MCF 10A (cell line): ENCODE data around the gene LHX4. TPM values are rescaled to one million over a fixed set of nuclear protein-coding genes. Genes with fewer than 3 reads are reported as not detected.

Source experiments
- BruUV-seq: library from RNA; stranded (reverse); fragments of 400-500 nt; replicated peaks from 2 replicates; lab custom pipeline; 2021; lab: Mats Ljungman, UMichigan
- CTCF ChIA-PET: fragments of 300-600 bp; sonication (Branson Sonifier 250); formaldehyde crosslinking; extraction: SDS; loops from one replicate; lab custom pipeline; 2021; ENCODE audit warnings: antibody characterized with exemption, inconsistent platforms; lab: Yijun Ruan, JAX
- POLR2A ChIA-PET: fragments of 300-600, 350-650 bp; sonication (Branson Sonifier 250); formaldehyde crosslinking; extraction: SDS; loops from one replicate; lab custom pipeline; 2020; ENCODE audit warnings: antibody characterized with exemption, inconsistent platforms; lab: Yijun Ruan, JAX
- DNase-seq: peaks from one replicate; pipeline ENCODE4 v3.0.0-alpha.2; 2018; ENCODE audit not compliant: unreplicated experiment
- H3K27ac Mint-ChIP-seq: one replicate; pipeline ENCODE4 v1.8.0; 2022; ENCODE audit warnings: mild to moderate bottlenecking, low read depth, mixed read lengths; ENCODE audit not compliant: unreplicated experiment
- H3K27me3 Mint-ChIP-seq: one replicate; pipeline ENCODE4 v1.8.0; 2022; ENCODE audit warnings: mixed read lengths; ENCODE audit not compliant: insufficient read depth, unreplicated experiment
- H3K36me3 Mint-ChIP-seq: one replicate; pipeline ENCODE4 v1.8.0; 2022; ENCODE audit warnings: mild to moderate bottlenecking, moderate library complexity, mixed read lengths; ENCODE audit not compliant: insufficient read depth, unreplicated experiment
- H3K4me1 Mint-ChIP-seq: one replicate; pipeline ENCODE4 v1.8.0; 2022; ENCODE audit warnings: mixed read lengths; ENCODE audit not compliant: insufficient read depth, unreplicated experiment
- H3K4me3 Mint-ChIP-seq: one replicate; pipeline ENCODE4 v1.8.0; 2022; ENCODE audit warnings: mild to moderate bottlenecking, moderate library complexity, mixed read lengths; ENCODE audit not compliant: unreplicated experiment
- H3K9me3 Mint-ChIP-seq: one replicate; pipeline ENCODE4 v1.8.0; 2022; ENCODE audit warnings: mixed read lengths; ENCODE audit not compliant: unreplicated experiment
- intact Hi-C: fragments of 100-400 bp; cut with micrococcal nuclease; formaldehyde crosslinking; loops from 2 replicates; pipeline ENCODE4 v1.14.1; 2022
- total RNA-seq: library from RNA; stranded (reverse); gene quantifications from 2 replicates; pipeline ENCODE4 v1.2.3, GENCODE V29; 2022
- TF ChIP-seq, protein P1 (sequence below): fragments of 200-600 bp; IDR thresholded peaks from one replicate; pipeline ENCODE4 v1.8.0; 2022; ENCODE audit warnings: antibody characterized with exemption, mild to moderate bottlenecking; ENCODE audit not compliant: unreplicated experiment

Gene LHX4
- total RNA-seq, 1 experiment from 2014 or later = not detected

DNA sequence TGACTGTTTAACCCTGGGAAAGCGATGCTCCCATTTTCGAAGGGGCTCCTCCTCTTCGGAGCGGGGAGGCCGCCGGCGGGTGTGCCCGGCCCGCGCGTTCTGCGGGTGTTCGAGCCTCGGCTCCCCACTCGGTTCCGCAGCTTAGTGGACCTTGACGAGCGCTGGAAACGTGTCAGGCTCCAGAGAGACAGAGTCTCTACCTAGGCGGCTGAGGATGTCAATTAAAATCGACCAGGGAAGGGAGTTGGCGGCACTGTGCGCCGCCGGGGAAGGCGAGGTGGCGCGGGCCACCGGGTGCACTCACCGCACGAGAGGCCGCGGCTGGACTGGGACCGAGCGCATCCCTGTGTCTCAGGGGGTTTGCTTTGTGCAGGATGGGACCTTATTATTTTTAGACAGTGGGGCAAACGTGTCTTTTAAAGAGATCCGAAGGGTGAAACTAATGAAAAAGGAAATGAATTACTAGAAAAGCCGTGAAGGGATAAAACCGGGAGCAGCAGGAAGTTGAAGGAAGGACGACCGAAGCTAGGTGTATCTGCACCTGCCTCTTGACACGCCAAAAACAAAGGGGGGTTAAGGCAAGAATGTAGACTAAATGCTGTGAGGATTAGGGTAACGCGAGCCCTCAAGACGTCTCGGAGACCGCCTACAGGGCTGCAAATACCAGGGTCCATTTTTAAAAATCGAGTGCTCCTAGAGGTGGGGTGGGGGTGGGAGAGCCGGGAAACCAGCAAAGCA, 5.6 kb downstream of the LHX4 start:
- no peaks in the 10 kb centered on the region for H3K9me3 Mint-ChIP-seq
- no TSS peak for BruUV-seq
- TF ChIP-seq, protein P1, sequence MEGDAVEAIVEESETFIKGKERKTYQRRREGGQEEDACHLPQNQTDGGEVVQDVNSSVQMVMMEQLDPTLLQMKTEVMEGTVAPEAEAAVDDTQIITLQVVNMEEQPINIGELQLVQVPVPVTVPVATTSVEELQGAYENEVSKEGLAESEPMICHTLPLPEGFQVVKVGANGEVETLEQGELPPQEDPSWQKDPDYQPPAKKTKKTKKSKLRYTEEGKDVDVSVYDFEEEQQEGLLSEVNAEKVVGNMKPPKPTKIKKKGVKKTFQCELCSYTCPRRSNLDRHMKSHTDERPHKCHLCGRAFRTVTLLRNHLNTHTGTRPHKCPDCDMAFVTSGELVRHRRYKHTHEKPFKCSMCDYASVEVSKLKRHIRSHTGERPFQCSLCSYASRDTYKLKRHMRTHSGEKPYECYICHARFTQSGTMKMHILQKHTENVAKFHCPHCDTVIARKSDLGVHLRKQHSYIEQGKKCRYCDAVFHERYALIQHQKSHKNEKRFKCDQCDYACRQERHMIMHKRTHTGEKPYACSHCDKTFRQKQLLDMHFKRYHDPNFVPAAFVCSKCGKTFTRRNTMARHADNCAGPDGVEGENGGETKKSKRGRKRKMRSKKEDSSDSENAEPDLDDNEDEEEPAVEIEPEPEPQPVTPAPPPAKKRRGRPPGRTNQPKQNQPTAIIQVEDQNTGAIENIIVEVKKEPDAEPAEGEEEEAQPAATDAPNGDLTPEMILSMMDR = no peak
- POLR2A ChIA-PET = interaction anchor here (0.7 kb wide), 1 partner anchor 25 kb away, joined by 5 read pairs; no protein-coding TSS in a partner anchor
- H3K36me3 Mint-ChIP-seq = no peaks in the 10 kb centered on the region
- DNase-seq = no peak
- CTCF ChIA-PET = interaction anchor here (0.6 to 1.1 kb wide), 2 partner anchors 9 to 67 kb away, joined by 3 read pairs; no protein-coding TSS in a partner anchor
- H3K27ac Mint-ChIP-seq = no peak overlapping the region
- intact Hi-C loops = loop anchor here (5.0 kb wide), 1 partner anchor 48 kb away; no protein-coding TSS in a partner anchor
- peaks cover 94% of the 10 kb centered on the region for H3K27me3 Mint-ChIP-seq
- H3K4me3 Mint-ChIP-seq = no peak overlapping the region
- no peaks in the 10 kb centered on the region for H3K4me1 Mint-ChIP-seq

DNA sequence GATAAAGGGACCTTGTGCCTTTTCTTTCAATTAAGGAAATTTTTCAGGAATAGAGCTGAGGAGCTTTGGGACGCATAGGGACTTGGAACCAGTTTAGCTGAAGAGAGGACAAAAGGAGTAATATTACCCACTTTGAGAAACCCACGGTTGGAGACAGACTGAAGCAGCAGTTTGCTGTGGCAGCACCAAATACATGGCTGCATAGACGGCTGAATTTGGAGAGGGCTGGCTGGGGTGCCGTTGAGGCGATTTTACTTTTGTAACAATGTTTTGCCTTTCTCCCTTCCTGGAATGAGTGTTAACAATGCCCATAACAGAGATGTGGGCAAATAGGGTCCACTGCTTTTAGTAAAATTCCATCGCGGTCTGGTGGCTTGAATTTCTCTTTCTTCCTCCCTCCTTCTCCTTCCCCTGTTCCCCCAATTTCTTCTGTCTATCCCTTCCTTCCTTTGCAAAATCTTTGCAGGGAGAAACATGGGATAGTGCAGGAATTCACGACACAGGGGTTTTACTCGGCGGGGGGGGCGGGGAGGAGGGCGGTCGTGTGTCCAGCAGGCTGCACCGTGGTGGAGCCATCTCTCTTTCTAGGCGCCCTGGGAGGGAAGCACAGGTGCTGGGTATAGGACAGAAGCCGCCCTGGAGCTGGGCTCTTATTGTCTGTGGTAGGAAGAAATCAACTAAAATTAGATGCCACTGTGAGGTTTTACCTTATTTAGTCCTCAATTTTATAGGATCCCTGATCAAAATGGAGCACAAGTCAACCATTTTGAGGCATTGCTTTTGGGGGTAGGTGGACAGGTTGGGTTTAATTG, 6.8 kb downstream of the LHX4 start:
- no peaks in the 10 kb centered on the region for H3K9me3 Mint-ChIP-seq
- no peaks in the 10 kb centered on the region for H3K36me3 Mint-ChIP-seq
- intact Hi-C loops = loop anchor here (5.0 kb wide), 1 partner anchor 50 kb away; no protein-coding TSS in a partner anchor
- POLR2A ChIA-PET = no interaction called here
- H3K4me1 Mint-ChIP-seq = no peaks in the 10 kb centered on the region
- TF ChIP-seq, protein P1 = no peak
- no peak overlapping the region for H3K27ac Mint-ChIP-seq
- no TSS peak for BruUV-seq
- CTCF ChIA-PET = interaction anchor here (0.6 to 1.0 kb wide), 4 partner anchors 33 to 190 kb away, joined by 3 to 4 read pairs (median 4); no protein-coding TSS in a partner anchor
- DNase-seq = no peak
- peaks cover 100% of the 10 kb centered on the region for H3K27me3 Mint-ChIP-seq
- no peak overlapping the region for H3K4me3 Mint-ChIP-seq

DNA sequence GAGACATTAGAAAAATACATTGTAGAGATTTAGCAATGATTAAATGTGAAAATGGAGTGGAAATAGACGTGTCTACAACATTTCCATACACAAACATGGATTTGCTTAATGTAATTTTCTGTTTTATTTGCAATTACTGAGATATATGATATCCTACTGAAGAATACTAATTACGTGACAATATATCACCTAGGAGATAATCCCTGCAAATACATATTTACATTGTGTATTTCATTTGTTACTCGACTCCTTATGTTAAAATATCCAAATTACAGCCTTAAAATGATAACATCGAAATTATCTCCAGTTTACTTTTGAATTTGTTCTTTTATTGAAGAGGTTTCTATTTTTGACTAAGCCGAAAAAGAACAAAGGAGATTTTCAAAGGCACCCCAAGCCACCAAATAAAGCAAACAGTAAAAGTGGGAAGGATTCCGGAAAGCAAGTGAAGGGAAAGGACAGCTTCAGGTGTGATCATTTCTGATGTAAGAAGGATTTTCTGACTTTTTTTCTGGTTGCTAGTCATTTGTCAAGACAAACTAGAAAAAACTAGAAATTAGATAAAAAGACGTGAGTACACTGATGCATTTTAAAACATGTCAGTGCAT, 7.9 kb downstream of the LHX4 start:
- no peaks in the 10 kb centered on the region for H3K36me3 Mint-ChIP-seq
- no peak overlapping the region for H3K27ac Mint-ChIP-seq
- peaks cover 100% of the 10 kb centered on the region for H3K27me3 Mint-ChIP-seq
- H3K4me1 Mint-ChIP-seq = no peaks in the 10 kb centered on the region
- intact Hi-C loops = loop anchor here (5.0 kb wide), 1 partner anchor 51 kb away; no protein-coding TSS in a partner anchor
- DNase-seq = no peak
- ChIA-PET POLR2A (interaction anchor here (0.7 kb wide), 1 partner anchor 24 kb away, joined by 3 read pairs; no protein-coding TSS in a partner anchor), CTCF (interaction anchor here (1.0 kb wide), 1 partner anchor 32 kb away, joined by 4 read pairs; no protein-coding TSS in a partner anchor)
- BruUV-seq = no TSS peak
- TF ChIP-seq, protein P1 = no peak
- no peaks in the 10 kb centered on the region for H3K9me3 Mint-ChIP-seq
- H3K4me3 Mint-ChIP-seq = no peak overlapping the region
